GM21390 (cell line): Measurements from ENCODE around the gene CYP11A1.

Experiments
- ATAC-seq: cut with Tn5 transposase; IDR thresholded peaks from one replicate; pipeline ENCODE4 v1.9.1; 2021; ENCODE audit not compliant: unreplicated experiment

Gene CYP11A1

DNA sequence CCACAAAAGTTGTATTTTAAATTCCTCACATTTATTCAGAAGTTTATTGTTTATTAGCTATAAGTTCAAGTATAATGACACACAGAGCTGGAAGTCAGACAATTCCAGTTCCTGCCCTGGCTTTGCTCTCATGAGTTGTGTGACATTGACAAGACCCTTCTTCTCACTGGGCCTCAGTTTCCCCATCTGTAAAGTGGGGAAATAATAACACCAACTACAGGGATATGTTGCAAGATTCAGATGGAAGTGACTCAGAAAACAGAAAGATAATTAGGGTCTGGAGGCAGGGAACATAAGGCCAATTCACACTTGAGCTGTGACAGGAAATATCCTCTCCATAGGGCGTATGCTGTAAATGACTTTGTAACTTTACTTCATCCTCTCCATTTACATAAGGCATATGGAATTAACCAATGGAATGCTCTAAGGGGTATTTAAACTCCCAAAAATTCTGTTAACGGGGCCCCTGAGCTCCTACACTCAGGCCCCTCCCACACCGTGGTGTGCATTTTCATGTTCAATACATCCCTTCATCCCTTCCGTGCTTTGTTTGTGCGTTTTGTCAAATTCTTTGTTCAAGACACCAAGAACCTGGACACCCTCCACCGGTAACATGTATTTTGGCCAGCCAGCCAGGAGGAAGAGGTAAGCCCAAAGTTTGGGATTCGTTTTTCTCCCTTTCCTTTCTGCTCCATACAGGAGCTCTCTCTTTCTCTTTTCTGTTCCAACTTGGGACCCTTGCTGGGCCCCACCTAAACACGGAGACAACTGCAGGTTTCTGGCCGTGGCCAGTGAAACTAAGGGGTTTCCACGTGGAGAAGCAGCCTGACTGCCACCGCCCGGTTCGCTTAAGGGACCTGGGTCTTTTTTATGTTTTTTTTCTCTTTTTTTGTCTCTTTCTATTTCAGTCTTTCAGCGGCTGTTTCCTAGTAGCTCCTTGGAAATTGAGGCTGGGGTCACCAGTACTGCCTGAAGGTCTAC lies 16.9 kb downstream of the CYP11A1 start:
- no peak for ATAC-seq

- ATAC-seq = no peak
These were observed 18.1 kb downstream of the CYP11A1 start for GRCh38 chr15:74349241-74349778.

DNA sequence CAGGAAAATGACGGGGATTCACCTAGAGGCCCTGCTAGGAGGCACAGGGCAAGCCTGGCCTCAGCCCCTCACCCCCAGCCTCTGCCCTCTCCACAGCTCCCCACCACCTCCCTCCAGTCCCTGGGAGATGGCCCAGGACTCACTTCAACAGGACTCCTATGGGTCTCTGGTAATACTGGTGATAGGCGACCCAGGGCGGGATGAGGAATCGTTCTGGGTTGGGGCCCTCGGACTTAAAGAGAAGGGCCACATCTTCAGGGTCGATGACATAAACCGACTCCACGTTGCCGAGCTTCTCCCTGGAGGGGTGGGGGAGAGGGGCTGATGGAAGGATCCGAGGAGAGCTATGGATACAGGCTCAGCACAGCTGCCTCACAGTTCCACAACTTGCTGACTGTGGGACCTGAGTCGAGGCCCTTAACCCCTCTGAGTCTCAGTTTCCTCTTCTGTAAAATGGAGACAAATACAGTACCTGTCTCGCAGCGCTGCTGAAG lies 19.6 kb downstream of the CYP11A1 start:
- no peak for ATAC-seq

GRCh38 chr15:74345051-74345450 lies 22.4 kb downstream of the CYP11A1 start:
- no peak for ATAC-seq

DNA sequence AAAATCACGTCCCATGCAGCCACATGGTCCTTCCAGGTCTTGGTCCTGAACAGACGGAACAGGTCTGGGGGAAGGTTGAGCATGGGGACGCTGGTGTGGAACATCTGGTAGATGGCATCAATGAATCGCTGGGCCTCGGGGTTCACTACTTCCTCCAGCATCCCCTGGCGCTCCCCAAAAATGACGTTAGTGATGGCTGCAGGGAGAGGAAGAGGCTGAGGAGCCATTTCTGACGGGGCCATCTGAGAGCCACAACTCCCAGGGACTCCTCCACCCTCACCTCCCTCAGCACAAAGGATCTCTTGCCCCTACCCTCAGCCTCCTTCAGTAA lies 23.7 kb downstream of the CYP11A1 start:
- no peak for ATAC-seq

DNA sequence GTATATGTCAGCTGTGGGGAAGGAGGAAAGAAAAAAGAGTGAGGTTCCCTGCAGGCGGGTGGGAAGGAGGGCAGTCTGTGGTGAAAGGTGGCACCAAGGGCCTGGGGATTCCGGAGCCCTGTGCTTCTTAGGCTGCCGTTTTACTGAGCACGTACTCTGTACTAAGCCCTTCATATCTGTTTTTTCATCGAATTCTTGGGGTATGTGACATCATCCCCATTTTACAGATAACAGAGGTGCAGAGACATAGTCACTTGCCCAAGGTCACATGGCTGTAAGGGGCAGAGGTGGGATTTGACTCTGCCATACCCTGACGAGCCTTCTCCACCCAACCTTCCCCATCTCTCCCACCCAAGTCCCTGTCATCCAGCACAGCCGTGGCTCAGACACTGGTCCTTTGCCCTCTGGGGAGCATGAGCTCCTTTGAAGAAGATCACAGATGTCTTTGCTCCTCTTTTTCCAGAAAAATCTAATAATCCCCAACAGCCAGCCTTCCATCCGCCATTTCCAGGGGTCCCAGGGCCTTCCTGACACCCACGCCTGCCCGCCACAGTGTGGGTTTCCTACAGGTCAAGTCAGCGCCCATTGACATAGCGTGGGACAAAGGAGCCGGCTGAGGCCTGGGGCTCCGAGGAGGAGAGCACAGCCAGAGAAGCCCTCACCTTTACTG lies 24.2 kb downstream of the CYP11A1 start:
- no peak for ATAC-seq

GRCh38 chr15:74340150-74340549 lies 27.3 kb downstream of the CYP11A1 start:
- ATAC-seq = no peak

DNA sequence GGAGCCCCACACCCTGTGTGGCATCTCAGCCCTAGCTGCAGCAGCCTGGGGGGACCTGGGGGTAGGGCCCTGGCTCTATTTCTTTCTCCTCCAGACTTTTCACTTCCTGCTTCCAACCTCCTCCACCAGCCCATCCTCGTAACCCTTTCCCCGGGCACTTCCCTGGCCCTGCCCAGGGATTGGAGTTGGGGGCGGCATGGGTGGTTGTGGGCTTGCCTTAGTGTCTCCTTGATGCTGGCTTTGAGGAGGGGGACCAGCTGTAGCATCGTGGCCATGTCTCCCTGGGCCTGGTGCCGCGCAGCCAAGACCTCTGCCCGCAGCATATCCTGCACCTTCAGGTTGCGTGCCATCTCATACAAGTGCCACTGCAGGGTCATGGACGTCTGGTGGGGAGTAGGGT lies 28.1 kb downstream of the CYP11A1 start:
- ATAC-seq = no peak

- ATAC-seq = no peak
These were observed 28.8 kb downstream of the CYP11A1 start for GRCh38 chr15:74338676-74339075.

GRCh38 chr15:74337607-74338211 lies 29.7 kb downstream of the CYP11A1 start:
- no peak for ATAC-seq

GRCh38 chr15:74337146-74337545 lies 30.3 kb downstream of the CYP11A1 start:
- ATAC-seq = no peak

- no peak for ATAC-seq
These were observed 31.1 kb downstream of the CYP11A1 start for GRCh38 chr15:74336061-74337005.

- ATAC-seq = no peak
These were observed 32.0 kb downstream of the CYP11A1 start for GRCh38 chr15:74335396-74335795.

DNA sequence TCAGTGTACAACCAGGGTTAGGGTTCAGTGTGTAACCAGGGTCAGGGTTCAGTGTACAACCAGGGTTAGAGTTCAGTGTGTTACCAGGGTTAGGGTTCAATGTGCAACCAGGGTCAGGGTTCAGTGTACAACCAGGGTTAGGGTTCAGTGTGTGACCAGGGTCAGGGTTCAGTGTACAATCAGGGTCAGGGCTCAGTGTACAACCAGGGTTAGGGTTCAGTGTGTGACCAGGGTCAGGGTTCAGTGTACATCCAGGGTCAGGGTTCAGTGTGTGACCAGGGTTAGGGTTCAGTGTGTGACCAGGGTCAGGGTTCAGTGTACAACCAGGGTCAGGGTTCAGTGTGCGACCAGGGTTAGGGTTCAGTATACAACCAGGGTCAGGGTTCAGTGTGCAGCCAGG lies 33.3 kb downstream of the CYP11A1 start:
- ATAC-seq = no peak

DNA sequence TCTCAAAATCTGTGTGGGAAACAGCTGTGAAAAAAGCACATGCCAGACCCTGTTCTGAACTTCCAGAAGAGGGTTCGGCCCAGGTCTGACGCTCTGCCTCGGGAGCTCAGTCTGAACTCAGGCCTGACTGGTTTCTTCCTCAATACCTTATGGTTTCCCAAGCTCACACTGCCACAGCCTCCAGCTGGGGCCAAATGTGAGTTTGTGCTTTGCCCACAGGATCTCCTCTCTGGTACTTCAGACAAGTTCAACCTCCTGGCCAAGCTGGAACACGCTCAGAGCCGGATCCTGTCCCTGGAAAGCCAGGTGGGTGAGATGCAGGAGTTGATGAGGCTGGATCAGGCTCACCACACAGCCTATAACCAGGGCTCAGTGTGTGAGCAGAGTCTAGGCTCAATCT lies 33.8 kb downstream of the CYP11A1 start:
- ATAC-seq = no peak

GRCh38 chr15:74333093-74333492 lies 34.4 kb downstream of the CYP11A1 start:
- no peak for ATAC-seq

DNA sequence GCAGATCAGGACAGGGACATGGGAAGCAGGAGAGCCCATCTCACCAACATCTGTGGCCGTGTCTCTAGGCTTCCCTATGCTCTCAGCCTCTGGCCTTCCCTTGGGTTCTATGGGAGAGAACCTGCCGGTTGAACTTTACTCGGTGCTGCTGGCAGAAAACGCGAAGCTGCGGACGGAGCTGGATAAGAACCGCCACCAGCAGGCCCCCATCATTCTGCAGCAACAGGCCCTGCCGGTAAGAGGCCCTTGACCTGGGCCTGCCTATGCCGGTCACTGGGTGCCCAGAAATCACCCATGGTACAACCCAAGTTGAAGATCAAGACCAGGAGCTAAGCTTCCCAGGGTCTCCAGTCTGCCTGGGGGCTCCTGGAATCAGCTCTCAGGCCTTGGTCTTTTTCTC lies 34.8 kb downstream of the CYP11A1 start:
- ATAC-seq = no peak

- ATAC-seq = no peak
These were observed 35.4 kb downstream of the CYP11A1 start for GRCh38 chr15:74332011-74332410.

DNA sequence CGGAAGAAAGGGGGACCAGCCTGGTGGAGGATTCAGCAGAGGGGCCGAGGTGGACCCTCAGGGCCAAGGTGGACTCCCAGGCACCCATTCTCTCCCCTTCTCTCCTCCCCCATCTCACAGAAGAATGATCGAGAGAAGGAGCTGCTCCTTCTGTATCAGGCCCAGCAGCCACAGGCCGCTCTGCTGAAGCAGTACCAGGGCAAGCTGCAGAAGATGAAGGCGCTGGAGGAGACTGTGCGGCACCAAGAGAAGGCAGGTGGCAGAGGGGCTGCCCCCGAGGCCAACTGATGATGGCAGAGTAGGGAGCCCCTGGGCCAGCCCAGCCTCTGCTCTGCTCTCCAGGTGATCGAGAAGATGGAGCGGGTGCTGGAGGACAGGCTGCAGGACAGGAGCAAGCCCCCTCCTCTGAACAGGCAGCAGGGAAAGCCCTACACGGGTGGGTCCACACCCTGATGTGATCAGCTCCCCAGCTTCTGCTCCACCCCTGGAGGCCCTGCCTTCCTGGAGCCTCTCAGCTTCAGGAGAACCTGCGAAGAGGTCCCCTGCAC lies 36.5 kb downstream of the CYP11A1 start:
- ATAC-seq = no peak
